ENCODE data around the gene GCNT4.

DNA sequence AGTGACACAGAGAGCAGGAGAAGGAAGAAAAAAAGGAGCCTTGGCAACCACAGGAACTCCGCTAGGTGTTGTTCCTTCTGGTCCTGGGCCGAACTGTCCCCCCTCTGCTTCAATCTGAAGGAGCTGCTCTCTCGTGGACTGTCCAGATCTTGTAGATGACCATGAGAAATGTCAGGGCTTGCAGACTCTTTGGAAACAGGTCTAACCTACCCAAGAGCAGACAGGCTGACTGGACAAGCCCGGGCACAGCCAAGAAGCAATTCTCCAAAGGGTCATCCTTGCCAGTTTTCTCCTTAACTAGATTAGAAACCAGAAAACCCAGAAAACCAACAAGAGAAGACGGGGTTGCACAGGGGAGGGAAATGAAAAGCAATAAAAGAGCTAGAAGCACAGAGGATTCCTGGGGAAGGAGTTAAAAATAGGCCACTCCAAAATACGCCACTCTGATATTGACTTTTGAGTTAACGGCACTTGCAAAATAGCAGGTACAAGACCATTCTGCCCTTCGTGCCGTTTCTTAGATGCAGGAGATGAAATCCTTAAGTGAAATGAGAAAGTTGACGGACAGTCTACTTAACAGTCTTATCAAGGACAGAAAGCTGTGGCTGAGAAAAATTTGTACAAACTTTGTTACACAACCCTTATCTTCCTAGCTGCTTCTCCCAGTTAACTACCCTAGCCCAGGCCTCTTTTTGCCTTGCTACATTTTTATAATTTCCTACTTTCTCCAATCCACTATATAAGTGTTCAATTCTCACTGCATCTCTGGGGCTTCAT lies 5.8 kb downstream of the GCNT4 start:
- TF ChIP-seq, protein P1, sequence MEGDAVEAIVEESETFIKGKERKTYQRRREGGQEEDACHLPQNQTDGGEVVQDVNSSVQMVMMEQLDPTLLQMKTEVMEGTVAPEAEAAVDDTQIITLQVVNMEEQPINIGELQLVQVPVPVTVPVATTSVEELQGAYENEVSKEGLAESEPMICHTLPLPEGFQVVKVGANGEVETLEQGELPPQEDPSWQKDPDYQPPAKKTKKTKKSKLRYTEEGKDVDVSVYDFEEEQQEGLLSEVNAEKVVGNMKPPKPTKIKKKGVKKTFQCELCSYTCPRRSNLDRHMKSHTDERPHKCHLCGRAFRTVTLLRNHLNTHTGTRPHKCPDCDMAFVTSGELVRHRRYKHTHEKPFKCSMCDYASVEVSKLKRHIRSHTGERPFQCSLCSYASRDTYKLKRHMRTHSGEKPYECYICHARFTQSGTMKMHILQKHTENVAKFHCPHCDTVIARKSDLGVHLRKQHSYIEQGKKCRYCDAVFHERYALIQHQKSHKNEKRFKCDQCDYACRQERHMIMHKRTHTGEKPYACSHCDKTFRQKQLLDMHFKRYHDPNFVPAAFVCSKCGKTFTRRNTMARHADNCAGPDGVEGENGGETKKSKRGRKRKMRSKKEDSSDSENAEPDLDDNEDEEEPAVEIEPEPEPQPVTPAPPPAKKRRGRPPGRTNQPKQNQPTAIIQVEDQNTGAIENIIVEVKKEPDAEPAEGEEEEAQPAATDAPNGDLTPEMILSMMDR (IDR thresholded peaks at IDR 0.05): no peak
- TF ChIP-seq EP300 (IDR thresholded peaks at IDR 0.05; ENCODE audit: borderline replicate concordance in 1 of 2, low read depth in 1 of 2, low read length in 1 of 2): no peak
- no peak for TF ChIP-seq GATA2 (CRISPR knock-in tag; IDR thresholded peaks at IDR 0.05)
- TF ChIP-seq EZH2phosphoT487 (IDR thresholded peaks at IDR 0.05; ENCODE audit: borderline replicate concordance, low read depth): no peak
- no peak for TF ChIP-seq POLR2AphosphoS5 (IDR thresholded peaks at IDR 0.05; ENCODE audit: low read depth, low read length)
- no peak for TF ChIP-seq YY1 (IDR thresholded peaks at IDR 0.05; ENCODE audit: low read depth)
- TF ChIP-seq, protein P2, sequence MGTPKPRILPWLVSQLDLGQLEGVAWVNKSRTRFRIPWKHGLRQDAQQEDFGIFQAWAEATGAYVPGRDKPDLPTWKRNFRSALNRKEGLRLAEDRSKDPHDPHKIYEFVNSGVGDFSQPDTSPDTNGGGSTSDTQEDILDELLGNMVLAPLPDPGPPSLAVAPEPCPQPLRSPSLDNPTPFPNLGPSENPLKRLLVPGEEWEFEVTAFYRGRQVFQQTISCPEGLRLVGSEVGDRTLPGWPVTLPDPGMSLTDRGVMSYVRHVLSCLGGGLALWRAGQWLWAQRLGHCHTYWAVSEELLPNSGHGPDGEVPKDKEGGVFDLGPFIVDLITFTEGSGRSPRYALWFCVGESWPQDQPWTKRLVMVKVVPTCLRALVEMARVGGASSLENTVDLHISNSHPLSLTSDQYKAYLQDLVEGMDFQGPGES (IDR thresholded peaks at IDR 0.05; ENCODE audit: low read depth, low read length): no peak
- no peak for TF ChIP-seq RFX5 (IDR thresholded peaks at IDR 0.05; ENCODE audit: low read length)
- TF ChIP-seq TAF1 (IDR thresholded peaks at IDR 0.05; ENCODE audit: borderline replicate concordance, low read depth, low read length): no peak
- no peak for TF ChIP-seq FOSL2 (IDR thresholded peaks at IDR 0.05; ENCODE audit: borderline replicate concordance, low read depth)
- TF ChIP-seq USF1 (IDR thresholded peaks at IDR 0.05; ENCODE audit: borderline replicate concordance, low read depth): no peak
- no peak for TF ChIP-seq ZBTB33 (IDR thresholded peaks at IDR 0.05; ENCODE audit: borderline replicate concordance, low read depth)
- TF ChIP-seq, protein P3, sequence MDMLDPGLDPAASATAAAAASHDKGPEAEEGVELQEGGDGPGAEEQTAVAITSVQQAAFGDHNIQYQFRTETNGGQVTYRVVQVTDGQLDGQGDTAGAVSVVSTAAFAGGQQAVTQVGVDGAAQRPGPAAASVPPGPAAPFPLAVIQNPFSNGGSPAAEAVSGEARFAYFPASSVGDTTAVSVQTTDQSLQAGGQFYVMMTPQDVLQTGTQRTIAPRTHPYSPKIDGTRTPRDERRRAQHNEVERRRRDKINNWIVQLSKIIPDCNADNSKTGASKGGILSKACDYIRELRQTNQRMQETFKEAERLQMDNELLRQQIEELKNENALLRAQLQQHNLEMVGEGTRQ (IDR thresholded peaks at IDR 0.05; ENCODE audit: borderline replicate concordance, low read depth, low read length): no peak
